ENCODE results near the gene CCNF.
"Not testable (repeated sequence)": the region's sequence is repeated elsewhere in the genome, so short reads cannot be mapped to it uniquely, and the experiment has no call there.

CCNF gene

GRCh38 chr16:2428051-2428783 is 1.0 kb upstream of the CCNF start:
- peak; percentile 62 for DNase-seq (ENCODE audit: low spot score)

DNA sequence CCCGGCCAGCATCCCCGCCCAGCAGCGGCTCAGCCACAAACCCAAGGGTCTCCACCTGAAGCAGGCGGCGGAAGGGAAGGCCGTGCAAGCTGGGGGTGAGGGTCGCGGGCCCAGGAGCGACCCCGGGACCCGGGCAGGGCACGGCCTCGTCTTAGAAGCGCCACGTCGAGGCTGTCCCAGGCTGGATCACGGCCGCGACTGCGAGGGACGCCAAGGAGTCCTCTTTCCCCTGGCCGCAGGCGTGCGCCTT is 538 bp upstream of the CCNF start:
- DNase-seq (ENCODE audit: low spot score), result no peak

DNA sequence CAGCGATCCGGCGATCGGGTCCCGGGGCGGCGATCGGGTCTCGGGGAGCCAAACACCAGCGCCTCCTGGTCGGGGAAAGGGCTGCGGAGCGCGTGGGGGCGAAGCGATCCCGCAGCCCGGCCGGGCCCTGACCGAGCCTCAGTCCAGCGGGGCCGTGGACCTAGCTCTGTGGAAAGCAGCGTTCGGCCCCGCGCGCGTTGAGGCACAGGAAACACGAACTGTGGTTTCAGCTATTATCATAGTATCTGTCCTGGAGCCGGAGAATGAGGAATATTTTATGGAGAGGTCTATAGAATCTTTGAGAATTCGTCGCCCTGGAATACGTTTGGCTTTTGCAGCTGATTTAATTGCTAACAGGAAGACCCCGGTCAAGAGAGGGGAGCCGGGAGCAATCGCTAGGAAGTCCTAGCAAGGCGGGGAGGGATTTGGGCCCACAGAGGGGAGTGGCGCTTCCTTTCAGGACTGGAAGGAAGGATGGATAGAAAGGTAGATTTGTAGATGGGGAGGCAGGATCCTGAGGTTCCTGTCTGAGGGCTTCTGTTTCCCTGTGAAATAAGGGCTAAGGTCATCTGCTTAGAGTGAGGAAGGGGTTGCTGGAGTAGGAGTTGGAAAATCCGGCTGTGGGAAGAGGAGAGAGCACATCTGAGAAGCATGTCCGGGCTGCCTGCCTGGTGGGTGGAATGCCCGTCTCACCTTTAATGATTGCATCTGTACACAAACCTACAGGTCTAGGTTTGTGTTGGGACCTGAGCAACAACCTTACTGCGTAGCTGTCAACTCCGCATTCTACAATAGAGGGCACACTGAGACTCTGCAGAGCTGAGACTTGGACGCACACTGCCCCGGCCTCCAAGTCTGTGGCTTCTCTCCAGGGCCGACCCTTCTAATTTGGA is 770 bp downstream of the CCNF start:
- DNase-seq (ENCODE audit: low spot score), result peak; percentile 40

DNA sequence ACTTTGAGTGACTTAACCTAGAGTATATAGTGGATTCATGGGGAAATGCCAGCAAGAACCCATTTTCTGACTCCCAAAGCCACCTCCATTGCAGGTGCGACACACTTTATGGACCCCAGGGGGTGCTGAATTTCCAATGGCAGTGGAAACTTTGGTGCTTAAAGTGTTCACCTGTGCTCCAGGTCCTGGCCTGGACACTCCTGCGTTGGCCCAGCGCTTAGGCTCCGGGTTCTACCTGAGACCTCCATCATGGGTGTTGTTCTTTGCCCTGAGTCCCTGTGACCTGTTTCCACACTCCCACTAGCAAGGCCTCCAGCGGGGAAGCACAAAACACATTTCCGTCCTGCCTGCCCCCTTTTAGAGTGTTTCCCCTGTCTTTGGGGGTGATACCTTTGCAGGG is 3.0 kb downstream of the CCNF start:
- DNase-seq (ENCODE audit: low spot score), result no peak

GRCh38 chr16:2432801-2433505 is 3.7 kb downstream of the CCNF start:
- DNase-seq (ENCODE audit: low spot score), result no peak

- not testable (repeated sequence) for DNase-seq (ENCODE audit: low spot score)
Observed at GRCh38 chr16:2435236-2435635, 6.0 kb downstream of the CCNF start.

DNA sequence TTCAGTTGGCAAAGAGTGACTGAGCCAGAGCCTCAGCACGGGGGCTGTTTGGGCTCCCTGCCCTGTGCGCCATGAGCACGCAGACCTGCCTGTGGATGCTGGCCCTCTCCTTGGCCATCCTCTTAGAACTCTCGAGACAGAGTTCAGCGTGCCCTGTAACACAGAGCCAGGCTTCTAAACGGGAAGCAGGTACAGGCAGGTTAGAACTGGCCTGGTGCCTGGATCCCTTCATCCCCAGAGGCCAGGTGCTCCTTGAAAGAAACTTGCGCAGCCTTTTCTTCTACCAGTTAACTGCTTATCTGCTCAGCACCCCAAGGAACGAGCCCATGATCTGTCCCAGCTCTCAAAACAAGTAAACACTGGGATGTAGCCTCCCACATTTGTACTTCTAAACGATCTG is 6.9 kb downstream of the CCNF start:
- no peak for DNase-seq (ENCODE audit: low spot score)

DNA sequence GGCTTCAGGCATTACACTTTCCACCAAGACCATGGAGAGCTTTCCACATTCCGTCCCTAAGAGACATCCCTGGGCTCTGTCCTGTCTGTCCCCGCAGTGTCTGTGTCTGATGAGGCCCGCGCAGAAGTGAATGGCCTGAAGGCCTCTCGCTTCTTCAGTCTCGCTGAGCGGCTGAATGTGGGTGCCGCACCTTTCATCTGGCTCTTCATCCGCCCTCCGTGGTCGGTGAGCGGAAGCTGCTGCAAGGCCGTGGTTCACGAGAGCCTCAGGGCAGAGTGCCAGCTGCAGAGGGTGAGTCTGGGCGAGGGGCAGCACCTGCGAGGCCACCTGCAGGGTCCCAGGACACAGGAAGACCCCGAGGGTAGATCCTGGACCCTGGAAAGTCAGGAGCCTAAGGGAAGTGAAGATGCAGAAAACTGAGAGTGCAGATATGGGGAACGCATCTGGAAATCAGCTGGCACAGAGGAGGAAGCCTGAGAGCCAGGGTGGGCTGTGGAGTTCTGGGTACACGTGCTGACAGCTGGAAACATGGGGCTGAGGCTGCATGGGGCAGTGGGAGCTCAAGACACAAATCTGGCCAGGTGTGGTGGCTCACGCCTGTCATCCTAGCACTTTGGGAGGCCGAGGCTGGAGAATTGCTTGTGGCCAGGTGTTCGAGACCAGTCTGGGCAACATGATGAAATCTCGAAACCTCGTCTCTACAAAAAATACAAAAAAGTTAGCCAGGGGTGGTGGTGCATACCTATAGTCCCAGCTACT is 8.0 kb downstream of the CCNF start:
- no peak for DNase-seq (ENCODE audit: low spot score)

- DNase-seq (ENCODE audit: low spot score), result no peak
Observed at GRCh38 chr16:2438121-2438520, 8.9 kb downstream of the CCNF start.

DNA sequence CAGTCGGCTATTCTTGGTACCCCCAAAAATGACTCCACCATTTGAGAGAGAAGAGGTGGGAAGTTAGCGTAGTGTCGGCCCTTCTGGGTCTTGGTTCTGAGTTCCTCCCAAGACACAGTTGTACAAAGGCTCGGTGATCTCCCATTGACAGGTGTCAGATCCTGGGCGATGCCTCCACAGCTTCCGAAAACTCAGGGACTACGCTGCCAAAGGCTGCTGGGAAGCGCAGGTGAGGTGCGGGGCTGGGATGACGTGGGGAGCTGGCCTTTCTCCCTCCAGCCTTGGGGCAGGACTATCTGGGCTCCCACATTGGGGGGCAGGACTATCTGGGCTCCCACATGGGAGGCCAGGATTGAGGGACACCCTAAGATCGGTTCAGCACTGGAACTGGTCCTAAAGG is 10.4 kb downstream of the CCNF start:
- no peak for DNase-seq (ENCODE audit: low spot score)

DNA sequence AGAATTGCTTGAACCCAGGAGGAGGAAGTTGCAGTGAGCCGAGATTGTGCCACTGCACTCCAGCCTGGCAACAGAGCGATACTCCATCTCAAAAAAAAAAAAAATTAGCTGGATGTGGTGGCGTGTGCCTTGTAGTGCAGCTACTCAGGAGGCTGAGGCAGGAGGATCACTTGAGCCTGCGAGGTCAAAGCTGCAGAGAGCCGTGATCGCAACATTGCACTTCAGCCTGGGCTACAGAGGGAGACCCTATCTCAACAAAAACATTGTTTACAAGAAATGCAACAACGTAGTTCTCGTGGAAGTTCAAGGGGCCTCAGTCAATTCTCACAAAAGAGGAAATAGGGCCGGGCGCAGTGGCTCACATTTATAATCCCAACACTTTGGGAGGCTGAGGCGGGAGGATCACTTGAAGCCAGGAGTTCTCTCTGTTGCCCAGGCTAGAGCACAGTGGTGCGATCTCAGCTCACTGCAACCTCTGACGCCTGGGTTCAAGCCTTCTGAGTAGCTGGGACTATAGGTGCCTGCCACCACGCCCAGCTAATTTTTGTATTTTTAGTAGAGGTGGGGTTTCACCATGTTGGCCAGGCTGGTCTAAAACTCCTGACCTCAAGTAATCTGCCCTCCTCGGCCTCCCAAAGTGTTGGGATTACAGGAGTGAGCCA is 12.0 kb downstream of the CCNF start:
- DNase-seq (ENCODE audit: low spot score), result not testable (repeated sequence)

DNA sequence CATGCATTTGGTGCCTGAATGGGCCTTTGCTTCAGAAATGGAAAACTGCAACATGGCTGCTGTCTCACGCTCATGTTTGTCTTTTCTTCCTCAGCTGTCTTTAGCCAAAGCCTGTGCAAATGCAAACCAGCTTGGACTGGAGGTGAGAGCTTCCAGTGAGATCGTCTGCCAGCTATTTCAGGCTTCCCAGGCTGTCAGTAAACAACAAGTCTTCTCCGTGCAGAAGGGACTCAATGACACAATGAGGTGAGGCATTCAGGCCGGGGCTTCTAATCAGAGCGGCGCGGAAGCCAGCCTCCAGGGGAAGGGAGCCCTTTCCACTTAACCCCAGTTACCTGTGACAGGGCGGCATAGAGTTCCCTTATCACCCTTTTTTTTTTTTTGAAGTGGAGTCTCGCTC is 14.3 kb downstream of the CCNF start:
- DNase-seq (ENCODE audit: low spot score), result no peak

- DNase-seq (ENCODE audit: low spot score), result no peak
Observed at GRCh38 chr16:2447920-2448583, 18.8 kb downstream of the CCNF start.

- DNase-seq (ENCODE audit: low spot score), result no peak
Observed at GRCh38 chr16:2449118-2449517, 19.9 kb downstream of the CCNF start.

DNA sequence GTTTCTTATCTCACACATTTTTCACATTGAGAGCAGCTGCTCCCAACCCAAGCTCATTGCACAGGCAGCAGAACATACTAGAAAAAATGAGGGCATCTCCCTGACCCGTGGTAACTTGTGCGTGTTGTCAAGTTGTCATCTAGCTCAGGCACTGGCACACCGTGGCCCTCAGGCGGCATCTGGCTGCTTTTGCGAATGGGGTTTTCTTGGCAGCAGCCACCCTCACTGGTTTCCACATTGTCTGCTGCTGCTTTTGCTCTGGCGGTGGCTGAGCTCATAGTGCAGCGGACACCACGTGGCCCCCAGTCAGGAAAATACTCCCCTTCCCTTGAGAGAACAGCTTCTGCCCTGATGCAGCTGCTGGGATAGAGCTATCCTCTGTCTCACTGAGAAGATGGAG is 21.3 kb downstream of the CCNF start:
- DNase-seq (ENCODE audit: low spot score), result no peak

- DNase-seq (ENCODE audit: low spot score), result no peak
Observed at GRCh38 chr16:2450975-2451381, 21.7 kb downstream of the CCNF start.

DNA sequence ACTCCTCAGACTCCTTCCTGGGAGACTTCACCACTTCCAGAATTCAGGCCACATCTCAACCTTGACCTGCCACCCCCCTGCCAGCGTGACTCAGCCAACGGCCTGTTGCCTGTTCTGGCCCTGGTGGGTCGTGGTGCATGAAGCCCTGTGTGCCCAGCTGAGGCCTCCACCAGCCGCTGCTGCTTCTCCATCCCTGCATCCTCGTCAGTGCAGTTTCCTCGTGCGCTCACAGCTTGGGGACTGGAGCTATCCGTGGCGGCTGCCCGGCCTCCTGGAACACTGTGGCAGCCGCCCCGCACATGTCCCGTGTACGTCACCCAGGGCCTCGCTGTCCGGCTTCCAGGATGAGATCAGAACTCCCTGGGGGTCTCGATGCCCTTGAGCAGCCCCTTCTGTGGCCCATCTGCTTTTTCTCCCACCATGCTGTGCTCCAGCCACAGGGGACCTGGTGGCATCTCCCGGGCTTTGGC is 22.6 kb downstream of the CCNF start:
- DNase-seq (ENCODE audit: low spot score), result no peak

GRCh38 chr16:2452650-2453049 is 23.4 kb downstream of the CCNF start:
- DNase-seq (ENCODE audit: low spot score), result no peak

GRCh38 chr16:2455081-2455845 is 26.0 kb downstream of the CCNF start:
- DNase-seq (ENCODE audit: low spot score), result no peak

DNA sequence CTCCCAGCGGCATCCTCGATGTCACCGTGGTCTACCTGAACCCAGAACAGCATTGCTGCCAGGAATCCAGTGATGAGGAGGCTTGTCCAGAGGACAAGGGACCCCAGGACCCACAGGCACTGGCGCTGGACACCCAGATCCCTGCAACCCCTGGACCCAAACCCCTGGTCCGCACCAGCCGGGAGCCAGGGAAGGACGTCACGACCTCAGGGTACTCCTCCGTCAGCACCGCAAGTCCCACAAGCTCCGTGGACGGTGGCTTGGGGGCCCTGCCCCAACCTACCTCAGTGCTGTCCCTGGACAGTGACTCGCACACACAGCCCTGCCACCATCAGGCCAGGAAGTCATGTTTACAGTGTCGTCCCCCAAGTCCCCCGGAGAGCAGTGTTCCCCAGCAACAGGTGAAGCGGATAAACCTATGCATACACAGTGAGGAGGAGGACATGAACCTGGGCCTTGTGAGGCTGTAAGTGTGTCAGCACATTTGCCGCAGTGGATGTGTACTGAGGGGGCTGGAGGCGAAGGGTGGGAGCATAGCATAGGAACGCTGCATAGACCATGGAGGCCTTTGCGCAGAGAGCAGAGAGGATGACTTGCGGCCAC is 27.4 kb downstream of the CCNF start:
- no peak for DNase-seq (ENCODE audit: low spot score)

Data from hematopoietic multipotent progenitor cell treated with erythropoietin and hydrocortisone succinate and interleukin-3 and kit ligand, for 15 days (in vitro differentiated cells).